Endothelial cell of umbilical vein (primary cell): ENCODE measurements around the gene TFRC. TPM values are rescaled to one million over a fixed set of nuclear protein-coding genes. Genes with fewer than 3 reads are reported as not detected.

Experiments
- BruUV-seq: library from RNA; stranded (reverse); fragments of 400-500 nt; replicated peaks from 2 replicates; lab custom pipeline; 2021; lab: Mats Ljungman, UMichigan
- CTCF ChIA-PET: fragments of 300-600, 350-600 bp; sonication (Branson Sonifier 250); formaldehyde crosslinking; loops from one replicate; lab custom pipeline; 2021; ENCODE audit warnings: antibody characterized with exemption, inconsistent platforms; lab: Charles Lee
- POLR2A ChIA-PET: fragments of 300-600, 350-600 bp; sonication (Branson Sonifier 250); formaldehyde crosslinking; loops from one replicate; lab custom pipeline; 2021; ENCODE audit warnings: antibody characterized with exemption, inconsistent platforms; lab: Charles Lee
- DNase-seq: peaks from one replicate; pipeline ENCODE4 v3.0.0-alpha.2; 2011; ENCODE audit warnings: low read depth, low spot score
- FAIRE-seq: peaks from 2 replicates; lab custom pipeline; 2011; peaks lifted over from hg19 to GRCh38; lab: Jason Lieb, UNC
- H2AFZ ChIP-seq: 2 replicates; pipeline ENCODE4 v1.6.0; 2012; ENCODE audit warnings: low read depth, low read length, control low read depth, inconsistent platforms
- H3K27ac ChIP-seq: 2 replicates; pipeline ENCODE4 v1.5.1; 2011; ENCODE audit warnings: low read depth, mild to moderate bottlenecking, control low read depth, low read length, moderate library complexity; ENCODE audit not compliant: insufficient read depth
- H3K27me3 ChIP-seq, 2 experiments: 2 replicates each; pipeline versions ENCODE4 v1.6.0 to v1.6.1; 2011; ENCODE audit warnings: low read length in 2 of 2, mixed read lengths in 1 of 2; ENCODE audit not compliant: control insufficient read depth in 2 of 2, insufficient read depth in 2 of 2
- H3K36me3 ChIP-seq, 2 experiments: 2 replicates in 1 of 2; 3 replicates in 1 of 2; pipeline ENCODE4 v1.5.1; 2011; ENCODE audit warnings: low read length in 2 of 2, mild to moderate bottlenecking in 1 of 2, moderate library complexity in 1 of 2; ENCODE audit not compliant: control insufficient read depth in 2 of 2, insufficient read depth in 2 of 2; ENCODE audit errors: extremely low read depth in 1 of 2
- H3K4me1 ChIP-seq: 3 replicates; pipeline ENCODE4 v1.5.1; 2011; ENCODE audit warnings: mild to moderate bottlenecking, low read length; ENCODE audit not compliant: control insufficient read depth, insufficient read depth; ENCODE audit errors: extremely low read depth
- H3K4me2 ChIP-seq: 2 replicates; pipeline ENCODE4 v1.6.1; 2011; ENCODE audit warnings: low read length, control low read depth, mixed read lengths; ENCODE audit not compliant: insufficient read depth
- H3K4me3 ChIP-seq, 3 experiments: fragments of 200-600 bp in 1 of 3; sonication (generic), shearing (Covaris generic) in 1 of 3; replicated peaks in 1 of 3; 2 replicates each; pipeline ENCODE4 v1.5.1; 2011 to 2016; ENCODE audit warnings: control low read depth in 3 of 3, low read length in 3 of 3, mild to moderate bottlenecking in 2 of 3, inconsistent platforms in 1 of 3, low read depth in 1 of 3, moderate library complexity in 1 of 3; ENCODE audit not compliant: insufficient read depth in 1 of 3
- H3K79me2 ChIP-seq: 2 replicates; pipeline ENCODE4 v1.6.0; 2012; ENCODE audit warnings: low read length, inconsistent platforms; ENCODE audit not compliant: control insufficient read depth, insufficient read depth
- H3K9ac ChIP-seq: replicated peaks from 2 replicates; pipeline ENCODE3; 2011; ENCODE audit warnings: low read length, control low read depth; ENCODE audit not compliant: insufficient read depth; ENCODE audit errors: extremely low read depth
- H3K9me1 ChIP-seq: replicated peaks from 3 replicates; pipeline ENCODE4 v1.6.0; 2011; ENCODE audit warnings: mild to moderate bottlenecking, low read length; ENCODE audit not compliant: control insufficient read depth, insufficient read depth; ENCODE audit errors: extremely low read depth
- H3K9me3 ChIP-seq: replicated peaks from 2 replicates; pipeline ENCODE4 v1.5.1; 2012; ENCODE audit warnings: low read length, inconsistent platforms; ENCODE audit not compliant: control insufficient read depth, insufficient read depth
- H4K20me1 ChIP-seq: replicated peaks from 2 replicates; pipeline ENCODE3; 2011; ENCODE audit warnings: mild to moderate bottlenecking, low read length; ENCODE audit not compliant: control insufficient read depth, insufficient read depth; ENCODE audit errors: extremely low read depth
- CTCF ChIP-seq, 2 donors: IDR thresholded peaks; 1 replicate in 1 of 2; 2 replicates in 1 of 2; pipeline ENCODE4 v1.5.1; 2011; ENCODE audit warnings: low read length in 2 of 2, mild to moderate bottlenecking in 2 of 2, moderate library complexity in 2 of 2, control low read depth in 1 of 2, inconsistent platforms in 1 of 2, low read depth in 1 of 2; ENCODE audit not compliant: insufficient read depth in 1 of 2; ENCODE audit errors: extremely low read depth in 1 of 2
- EZH2 ChIP-seq: IDR thresholded peaks from 2 replicates; pipeline ENCODE4 v1.6.1; 2012; ENCODE audit warnings: borderline replicate concordance, low read depth, mild to moderate bottlenecking, moderate library complexity, low read length, inconsistent platforms; ENCODE audit not compliant: severe bottlenecking
- FOS ChIP-seq: IDR thresholded peaks from 2 replicates; pipeline ENCODE4 v1.6.1; 2011; ENCODE audit warnings: mild to moderate bottlenecking, low read length, moderate library complexity, borderline replicate concordance; ENCODE audit not compliant: insufficient read depth
- GATA2 ChIP-seq: IDR thresholded peaks from 2 replicates; pipeline ENCODE4 v1.7.0; 2011; ENCODE audit warnings: low read depth, mild to moderate bottlenecking, moderate library complexity, mixed read lengths, low read length; ENCODE audit not compliant: insufficient read length, insufficient read depth
- JUN ChIP-seq: IDR thresholded peaks from 2 replicates; pipeline ENCODE4 v1.6.1; 2011; ENCODE audit warnings: borderline replicate concordance, low read depth; ENCODE audit not compliant: insufficient read length, insufficient read depth
- MAX ChIP-seq: IDR thresholded peaks from 2 replicates; pipeline ENCODE4 v1.6.1; 2011; ENCODE audit not compliant: insufficient read depth, insufficient read length
- MYC ChIP-seq: IDR thresholded peaks from one replicate; pipeline ENCODE4 v1.6.1; 2011; ENCODE audit warnings: mild to moderate bottlenecking, low read depth, low read length
- POLR2A ChIP-seq: IDR thresholded peaks from 2 replicates; pipeline ENCODE4 v1.6.1; 2012; ENCODE audit warnings: low read depth, mild to moderate bottlenecking, control low read depth, low read length
- POLR2AphosphoS5 ChIP-seq: IDR thresholded peaks from 2 replicates; pipeline ENCODE4 v1.6.1; 2012; ENCODE audit warnings: low read depth, mild to moderate bottlenecking, control low read depth, low read length, moderate library complexity; ENCODE audit not compliant: insufficient read depth
- dilution Hi-C: fragments of 300-500 bp; cut with MboI; formaldehyde crosslinking; loops from one replicate; pipeline ENCODE4 v1.15.0; 2019; ENCODE audit warnings: low sequenced_read_pairs; ENCODE audit not compliant: extremely low pct_ligation_motif_present
- intact Hi-C: fragments of 100-400 bp; cut with micrococcal nuclease; formaldehyde crosslinking; loops from one replicate; pipeline ENCODE4 v1.10.0; 2022
- polyA plus RNA-seq, 4 experiments: library from polyadenylated mRNA; depleted of rRNA in 3 of 4; stranded (reverse) in 3 of 4; unstranded in 1 of 4; fragments of >200 nt; gene quantifications; 2 replicates each; pipeline versions ENCODE4 v1.2.1 to v1.2.3, GENCODE V29; 2011 to 2012; ENCODE audit warnings: missing spikeins in 1 of 4
- total RNA-seq: library from RNA; stranded (reverse); gene quantifications from 2 replicates; pipeline ENCODE4 v1.2.3, GENCODE V29; 2021

The TFRC gene
- total and polyA plus RNA-seq, 2 donors (not counting 3 experiments of a cell fraction or from before 2014, with no cell fraction given): 14.1 to 69.6 TPM

- H4K20me1 ChIP-seq: no peaks in the 10 kb centered on the region
- H3K27me3 ChIP-seq: peaks cover 2 to 7% of the 10 kb centered on the region in 2 experiments
- H3K4me3 ChIP-seq: no peak overlapping the region
- H3K9ac ChIP-seq: no peak overlapping the region
- FAIRE-seq (no peak), DNase-seq (no peak)
- H3K9me1 ChIP-seq: no peaks in the 10 kb centered on the region
- H2AFZ ChIP-seq: no peak overlapping the region
- H3K9me3 ChIP-seq: no peaks in the 10 kb centered on the region
- H3K4me1 ChIP-seq: no peaks in the 10 kb centered on the region
- dilution Hi-C loops: no loop called here
- no peak overlapping the region for H3K4me2 ChIP-seq
- ChIA-PET CTCF (no interaction called here), POLR2A (no interaction called here)
- TF ChIP-seq MYC: no peak
- TF ChIP-seq EZH2: no peak
- TF ChIP-seq POLR2A: no peak
- no peak for TF ChIP-seq MAX
- no peak overlapping the region for H3K27ac ChIP-seq
- no peaks in the 10 kb centered on the region for H3K79me2 ChIP-seq
- H3K36me3 ChIP-seq: no peaks in the 10 kb centered on the region
- BruUV-seq: no TSS peak
- intact Hi-C loops: no loop called here
These were observed 39.2 kb upstream of the TFRC start for GRCh38 chr3:196121066-196121465.

- no peaks in the 10 kb centered on the region for H3K36me3 ChIP-seq
- intact Hi-C loops: no loop called here
- no peak overlapping the region for H3K9ac ChIP-seq
- H3K9me3 ChIP-seq: no peaks in the 10 kb centered on the region
- FAIRE-seq (no peak), DNase-seq (no peak)
- dilution Hi-C loops: no loop called here
- H3K79me2 ChIP-seq: no peaks in the 10 kb centered on the region
- H4K20me1 ChIP-seq: no peaks in the 10 kb centered on the region
- H2AFZ ChIP-seq: no peak overlapping the region
- no peak for TF ChIP-seq POLR2A
- TF ChIP-seq JUN: no peak
- no peak for TF ChIP-seq POLR2AphosphoS5
- no peak for TF ChIP-seq FOS
- TF ChIP-seq GATA2: no peak
- no peak for TF ChIP-seq EZH2
- TF ChIP-seq MAX: no peak
- no peak for TF ChIP-seq CTCF (IDR thresholded peaks at IDR 0.05; ENCODE audit: extremely low read depth in 1 of 2, insufficient read depth in 1 of 2, low read depth in 1 of 2, low read length in 2 of 2)
- H3K27ac ChIP-seq: no peak overlapping the region
- no peak overlapping the region for H3K4me3 ChIP-seq
- no peaks in the 10 kb centered on the region for H3K9me1 ChIP-seq
- no TSS peak for BruUV-seq
- CTCF ChIA-PET: no interaction called here
- H3K4me1 ChIP-seq: no peaks in the 10 kb centered on the region
- peaks cover 2 to 7% of the 10 kb centered on the region in 2 experiments for H3K27me3 ChIP-seq
- POLR2A ChIA-PET: no interaction called here
- H3K4me2 ChIP-seq: no peak overlapping the region
These were observed 38.5 kb upstream of the TFRC start for GRCh38 chr3:196120291-196120951.
